ENCODE data around the gene PSMA7.
"Not testable (repeated sequence)": the region's sequence is repeated elsewhere in the genome, so short reads cannot be mapped to it uniquely, and the experiment has no call there.

The PSMA7 gene

DNA sequence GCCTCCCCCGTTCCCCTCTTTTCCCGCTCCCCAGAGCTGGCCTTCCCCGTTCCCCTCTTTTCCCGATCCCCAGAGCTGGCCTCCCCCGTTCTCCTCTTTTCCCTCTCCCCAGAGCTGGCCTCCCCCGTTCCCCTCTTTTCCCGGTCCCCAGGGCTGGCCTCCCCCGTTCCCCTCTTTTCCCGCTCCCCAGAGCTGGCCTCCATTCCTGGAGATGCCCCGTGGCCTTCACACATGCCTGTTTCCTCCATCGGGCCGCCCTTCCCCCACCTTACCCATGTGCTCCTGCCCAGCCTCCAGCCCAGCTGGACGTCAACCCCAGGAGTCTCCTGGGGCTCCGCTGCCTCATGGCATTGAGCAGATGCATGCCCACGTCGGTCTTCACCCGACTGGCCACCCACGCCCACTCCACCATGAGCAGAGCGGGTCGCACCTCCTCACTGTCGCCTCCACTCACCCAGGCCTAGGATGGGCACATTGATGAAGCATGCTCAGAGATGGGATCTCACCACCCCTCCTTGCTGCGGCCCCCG, 8.7 kb upstream of the PSMA7 start:
- no peak overlapping the region for H3K27ac ChIP-seq (ENCODE audit: insufficient read depth in 1 of 2, low read depth in 1 of 2, low read length in 2 of 2, poor library complexity in 1 of 2, severe bottlenecking in 2 of 2)
- CTCF ChIA-PET: interaction anchor here (1.0 kb wide), 1 partner anchor 13 kb away, joined by 3 read pairs; no protein-coding TSS in a partner anchor
- WGBS (ENCODE audit: insufficient coverage): 95% methylated on average over 20 of the region's 23 CpGs
- H3K27me3 ChIP-seq (replicated peaks in 2 of 5; ENCODE audit: control insufficient read depth in 4 of 5, insufficient read depth in 5 of 5, low read length in 4 of 5): no peaks in the 10 kb centered on the region
- H3K4me3 ChIP-seq (ENCODE audit: control insufficient read depth in 1 of 7, extremely low read depth in 1 of 7, insufficient read depth in 4 of 7, low read depth in 2 of 7, low read length in 6 of 7): no peak overlapping the region
- peaks cover 0 to 46% (median 17%) of the 10 kb centered on the region in 4 experiments for H3K36me3 ChIP-seq (ENCODE audit: control insufficient read depth in 4 of 4, insufficient read depth in 4 of 4, low read length in 3 of 4)
- POLR2A ChIA-PET: no interaction called here
- DNase-seq: no peak
- peaks cover 0 to 14% (median 8%) of the 10 kb centered on the region in 5 experiments for H3K9me3 ChIP-seq (ENCODE audit: control extremely low read depth in 1 of 5, control insufficient read depth in 4 of 5, insufficient read depth in 2 of 5, low read depth in 1 of 5, low read length in 4 of 5)
- H3K4me1 ChIP-seq (ENCODE audit: control extremely low read depth in 1 of 4, control insufficient read depth in 4 of 4, insufficient read depth in 4 of 4, low read length in 3 of 4): peaks cover 0 to 4% (median 2%) of the 10 kb centered on the region in 4 experiments

DNA sequence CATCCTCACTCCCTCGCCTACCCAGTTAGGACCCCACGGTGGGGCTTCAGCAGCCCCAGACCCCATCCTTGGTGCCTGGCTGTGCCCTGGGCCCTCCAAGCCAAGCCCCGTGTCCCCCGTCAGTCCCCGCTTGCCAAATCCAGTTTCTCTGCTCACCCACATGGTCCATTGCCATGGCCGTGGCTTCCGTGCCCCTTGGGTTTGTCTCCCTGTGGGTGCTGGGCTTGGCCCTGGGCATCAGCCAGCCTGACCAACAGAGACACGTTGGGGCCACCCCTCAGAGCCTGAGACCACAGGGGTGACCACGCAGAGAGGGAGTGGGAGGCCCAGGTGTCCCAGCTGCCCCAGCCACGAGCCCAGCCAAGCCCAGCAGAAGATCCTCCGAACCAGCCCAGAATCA, 8.0 kb upstream of the PSMA7 start:
- Histone ChIP-seq H3K27me3 (replicated peaks in 2 of 5; ENCODE audit: control insufficient read depth in 4 of 5, insufficient read depth in 5 of 5, low read length in 4 of 5) (no peaks in the 10 kb centered on the region), H3K9me3 (ENCODE audit: control extremely low read depth in 1 of 5, control insufficient read depth in 4 of 5, insufficient read depth in 2 of 5, low read depth in 1 of 5, low read length in 4 of 5) (peaks cover 0 to 14% (median 8%) of the 10 kb centered on the region in 5 experiments), H3K36me3 (ENCODE audit: control insufficient read depth in 4 of 4, insufficient read depth in 4 of 4, low read length in 3 of 4) (peaks cover 0 to 47% (median 18%) of the 10 kb centered on the region in 4 experiments), H3K4me1 (ENCODE audit: control extremely low read depth in 1 of 4, control insufficient read depth in 4 of 4, insufficient read depth in 4 of 4, low read length in 3 of 4) (no peaks in the 10 kb centered on the region), H3K27ac (ENCODE audit: insufficient read depth in 1 of 2, low read depth in 1 of 2, low read length in 2 of 2, poor library complexity in 1 of 2, severe bottlenecking in 2 of 2) (no peak overlapping the region), H3K4me3 (ENCODE audit: control insufficient read depth in 1 of 7, extremely low read depth in 1 of 7, insufficient read depth in 4 of 7, low read depth in 2 of 7, low read length in 6 of 7) (no peak overlapping the region)
- DNase-seq: no peak
- WGBS (ENCODE audit: insufficient coverage): 95% methylated on average over 9 of the region's 11 CpGs
- POLR2A ChIA-PET: no interaction called here
- CTCF ChIA-PET: no interaction called here

DNA sequence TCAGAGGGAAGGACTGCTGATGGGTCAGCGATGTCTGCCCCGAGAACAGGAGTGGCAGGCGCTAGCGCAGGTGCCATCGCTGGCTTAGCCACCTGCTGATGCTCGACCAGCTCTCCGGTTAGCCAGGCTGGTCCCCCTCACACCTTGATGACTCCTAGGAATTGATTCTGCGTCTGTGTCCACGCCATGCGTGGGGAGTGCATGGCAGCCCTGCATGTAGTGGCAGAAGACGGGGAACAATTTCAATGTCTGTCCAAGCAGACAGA, 7.0 kb upstream of the PSMA7 start:
- peaks cover 0 to 50% (median 20%) of the 10 kb centered on the region in 4 experiments for H3K36me3 ChIP-seq (ENCODE audit: control insufficient read depth in 4 of 4, insufficient read depth in 4 of 4, low read length in 3 of 4)
- DNase-seq: no peak
- 98% methylated on average over 11 of the region's 11 CpGs for WGBS (ENCODE audit: insufficient coverage)
- H3K27me3 ChIP-seq (replicated peaks in 2 of 5; ENCODE audit: control insufficient read depth in 4 of 5, insufficient read depth in 5 of 5, low read length in 4 of 5): no peaks in the 10 kb centered on the region
- H3K27ac ChIP-seq (ENCODE audit: insufficient read depth in 1 of 2, low read depth in 1 of 2, low read length in 2 of 2, poor library complexity in 1 of 2, severe bottlenecking in 2 of 2): no peak overlapping the region
- POLR2A ChIA-PET: no interaction called here
- no peak overlapping the region for H3K4me3 ChIP-seq (ENCODE audit: control insufficient read depth in 1 of 7, extremely low read depth in 1 of 7, insufficient read depth in 4 of 7, low read depth in 2 of 7, low read length in 6 of 7)
- peaks cover 0 to 14% (median 8%) of the 10 kb centered on the region in 5 experiments for H3K9me3 ChIP-seq (ENCODE audit: control extremely low read depth in 1 of 5, control insufficient read depth in 4 of 5, insufficient read depth in 2 of 5, low read depth in 1 of 5, low read length in 4 of 5)
- CTCF ChIA-PET: interaction anchor here (1.3 kb wide), 1 partner anchor 38 kb away, joined by 3 read pairs; no protein-coding TSS in a partner anchor
- H3K4me1 ChIP-seq (ENCODE audit: control extremely low read depth in 1 of 4, control insufficient read depth in 4 of 4, insufficient read depth in 4 of 4, low read length in 3 of 4): peaks cover 0 to 5% (median 0%) of the 10 kb centered on the region in 4 experiments

DNA sequence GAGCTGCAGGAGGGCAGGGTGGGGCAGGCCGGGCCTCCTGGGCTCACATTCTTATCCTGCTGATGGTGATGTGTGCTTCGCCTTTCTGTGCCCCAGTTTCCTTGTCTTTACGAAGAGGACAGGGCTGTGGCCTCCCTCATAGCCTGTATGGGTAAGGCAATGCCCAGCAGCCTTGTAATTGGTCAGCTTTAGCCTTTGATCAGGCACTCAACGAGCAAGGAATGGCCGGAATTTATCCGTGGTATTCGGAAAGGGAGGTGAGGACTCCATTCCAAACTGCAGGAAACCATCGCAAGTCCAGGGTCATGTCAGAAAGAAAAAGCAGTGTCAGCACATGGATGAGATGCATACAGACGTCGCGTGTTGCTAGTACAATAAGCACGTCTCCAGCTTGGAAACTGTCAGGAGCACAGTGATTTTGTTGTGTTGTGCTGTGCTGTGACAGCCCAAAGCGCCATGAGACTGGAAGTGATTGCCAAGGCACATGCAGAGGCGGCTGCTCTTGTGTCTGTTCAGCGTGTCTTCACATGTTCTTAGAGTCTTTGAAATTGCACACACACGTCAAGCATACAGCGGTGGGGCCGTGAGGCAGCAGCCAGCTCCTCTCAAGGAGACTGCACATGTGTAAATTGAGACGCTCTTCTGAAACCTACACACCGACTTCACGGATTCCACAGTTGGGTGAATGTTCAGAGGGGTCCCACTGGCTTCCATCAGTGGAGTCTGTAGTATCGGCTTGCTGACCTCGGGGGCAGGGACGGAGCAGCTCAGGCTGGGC, 6.5 kb upstream of the PSMA7 start:
- Histone ChIP-seq H3K27me3 (replicated peaks in 2 of 5; ENCODE audit: control insufficient read depth in 4 of 5, insufficient read depth in 5 of 5, low read length in 4 of 5) (no peaks in the 10 kb centered on the region), H3K27ac (ENCODE audit: insufficient read depth in 1 of 2, low read depth in 1 of 2, low read length in 2 of 2, poor library complexity in 1 of 2, severe bottlenecking in 2 of 2) (no peak overlapping the region), H3K4me1 (ENCODE audit: control extremely low read depth in 1 of 4, control insufficient read depth in 4 of 4, insufficient read depth in 4 of 4, low read length in 3 of 4) (peaks cover 4 to 10% (median 5%) of the 10 kb centered on the region in 4 experiments), H3K36me3 (ENCODE audit: control insufficient read depth in 4 of 4, insufficient read depth in 4 of 4, low read length in 3 of 4) (peaks cover 0 to 50% (median 20%) of the 10 kb centered on the region in 4 experiments), H3K9me3 (ENCODE audit: control extremely low read depth in 1 of 5, control insufficient read depth in 4 of 5, insufficient read depth in 2 of 5, low read depth in 1 of 5, low read length in 4 of 5) (peaks cover 0 to 14% (median 8%) of the 10 kb centered on the region in 5 experiments), H3K4me3 (ENCODE audit: control insufficient read depth in 1 of 7, extremely low read depth in 1 of 7, insufficient read depth in 4 of 7, low read depth in 2 of 7, low read length in 6 of 7) (no peak overlapping the region)
- ChIA-PET CTCF (interaction anchor here (1.3 kb wide), 1 partner anchor 38 kb away, joined by 3 read pairs; no protein-coding TSS in a partner anchor), POLR2A (no interaction called here)
- DNase-seq: no peak
- WGBS (ENCODE audit: insufficient coverage): 96% methylated on average over 24 of the region's 24 CpGs

DNA sequence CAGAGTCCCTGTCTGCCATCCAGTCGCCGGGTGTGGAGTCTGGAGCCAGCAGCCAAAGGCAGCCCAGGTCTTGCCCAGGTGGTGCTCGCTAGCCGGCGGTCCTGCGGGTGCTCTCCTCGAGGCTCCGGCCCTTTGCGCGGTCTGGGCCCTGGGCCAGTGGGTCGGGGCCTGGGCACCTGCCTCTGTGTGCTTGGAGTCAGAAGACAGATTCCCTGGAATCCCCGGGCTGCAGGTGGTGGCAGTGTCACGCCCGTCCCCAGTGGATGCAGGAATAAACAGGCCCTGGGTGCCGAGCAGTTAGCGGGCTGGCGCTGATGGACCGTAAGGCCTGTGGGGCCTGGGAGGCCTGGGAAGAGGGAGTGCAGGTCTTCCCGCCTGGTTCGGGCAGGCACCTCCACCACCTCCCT, 5.7 kb upstream of the PSMA7 start:
- H3K4me1 ChIP-seq (ENCODE audit: control extremely low read depth in 1 of 4, control insufficient read depth in 4 of 4, insufficient read depth in 4 of 4, low read length in 3 of 4): peaks cover 7 to 14% (median 9%) of the 10 kb centered on the region in 4 experiments
- WGBS (ENCODE audit: insufficient coverage): over 99% methylated on average over 16 of the region's 20 CpGs
- peaks cover 0 to 14% (median 8%) of the 10 kb centered on the region in 5 experiments for H3K9me3 ChIP-seq (ENCODE audit: control extremely low read depth in 1 of 5, control insufficient read depth in 4 of 5, insufficient read depth in 2 of 5, low read depth in 1 of 5, low read length in 4 of 5)
- no peaks in the 10 kb centered on the region for H3K27me3 ChIP-seq (replicated peaks in 2 of 5; ENCODE audit: control insufficient read depth in 4 of 5, insufficient read depth in 5 of 5, low read length in 4 of 5)
- peaks cover 0 to 42% (median 18%) of the 10 kb centered on the region in 4 experiments for H3K36me3 ChIP-seq (ENCODE audit: control insufficient read depth in 4 of 4, insufficient read depth in 4 of 4, low read length in 3 of 4)
- no peak overlapping the region for H3K27ac ChIP-seq (ENCODE audit: insufficient read depth in 1 of 2, low read depth in 1 of 2, low read length in 2 of 2, poor library complexity in 1 of 2, severe bottlenecking in 2 of 2)
- DNase-seq: no peak
- H3K4me3 ChIP-seq (ENCODE audit: control insufficient read depth in 1 of 7, extremely low read depth in 1 of 7, insufficient read depth in 4 of 7, low read depth in 2 of 7, low read length in 6 of 7): no peak overlapping the region
- CTCF ChIA-PET: no interaction called here
- POLR2A ChIA-PET: no interaction called here

DNA sequence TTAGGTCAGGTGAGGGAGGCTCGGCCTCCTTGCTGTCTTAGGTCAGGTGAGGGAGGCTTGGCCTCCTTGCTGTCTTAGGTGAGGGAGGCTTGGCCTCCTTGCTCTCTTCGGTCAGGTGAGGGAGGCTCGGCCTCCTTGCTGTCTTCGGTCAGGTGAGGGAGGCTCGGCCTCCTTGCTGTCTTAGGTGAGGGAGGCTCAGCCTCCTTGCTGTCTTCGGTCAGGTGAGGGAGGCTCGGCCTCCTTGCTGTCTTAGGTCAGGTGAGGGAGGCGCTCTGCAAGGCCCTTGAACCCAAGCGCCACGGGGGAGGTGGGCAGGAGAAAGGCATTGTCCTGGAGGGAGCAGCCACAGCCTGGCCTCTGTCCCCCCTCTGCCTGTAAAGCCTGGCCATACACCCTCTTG, 5.2 kb upstream of the PSMA7 start:
- H3K4me3 ChIP-seq (ENCODE audit: control insufficient read depth in 1 of 7, extremely low read depth in 1 of 7, insufficient read depth in 4 of 7, low read depth in 2 of 7, low read length in 6 of 7); H3K27me3 ChIP-seq (replicated peaks in 2 of 5; ENCODE audit: control insufficient read depth in 4 of 5, insufficient read depth in 5 of 5, low read length in 4 of 5): not testable (repeated sequence)
- CTCF ChIA-PET: interaction anchor here (1.6 kb wide), 1 partner anchor 8 kb away, joined by 7 read pairs; no protein-coding TSS in a partner anchor

DNA sequence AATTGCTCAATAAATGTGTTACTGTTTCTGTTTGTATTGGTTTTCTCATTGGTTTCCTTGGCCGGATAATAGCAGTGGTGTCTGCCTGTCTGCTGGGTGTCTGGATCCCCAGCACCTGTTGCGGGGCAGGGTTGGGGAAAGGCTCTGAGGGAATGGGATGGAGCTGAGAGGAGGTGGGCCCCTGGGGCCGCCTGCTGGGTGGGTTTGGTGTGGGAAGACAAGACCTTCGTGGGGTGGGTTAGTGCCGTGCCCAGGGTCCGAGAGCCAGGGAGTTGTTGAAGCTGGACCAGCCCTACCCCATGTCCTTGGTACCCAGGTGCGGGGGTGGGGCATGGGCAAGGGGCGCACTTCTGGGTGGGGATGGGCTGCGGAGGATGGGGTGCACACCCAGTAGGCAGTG, 4.3 kb upstream of the PSMA7 start:
- H3K9me3 ChIP-seq (ENCODE audit: control extremely low read depth in 1 of 5, control insufficient read depth in 4 of 5, insufficient read depth in 2 of 5, low read depth in 1 of 5, low read length in 4 of 5): peaks cover 0 to 4% (median 3%) of the 10 kb centered on the region in 5 experiments
- no peak overlapping the region for H3K27ac ChIP-seq (ENCODE audit: insufficient read depth in 1 of 2, low read depth in 1 of 2, low read length in 2 of 2, poor library complexity in 1 of 2, severe bottlenecking in 2 of 2)
- H3K4me1 ChIP-seq (ENCODE audit: control extremely low read depth in 1 of 4, control insufficient read depth in 4 of 4, insufficient read depth in 4 of 4, low read length in 3 of 4): peaks cover 7 to 14% (median 10%) of the 10 kb centered on the region in 4 experiments
- H3K36me3 ChIP-seq (ENCODE audit: control insufficient read depth in 4 of 4, insufficient read depth in 4 of 4, low read length in 3 of 4): peaks cover 0 to 30% (median 7%) of the 10 kb centered on the region in 4 experiments
- no peak overlapping the region for H3K4me3 ChIP-seq (ENCODE audit: control insufficient read depth in 1 of 7, extremely low read depth in 1 of 7, insufficient read depth in 4 of 7, low read depth in 2 of 7, low read length in 6 of 7)
- WGBS (ENCODE audit: insufficient coverage): 96% methylated on average over 4 of the region's 9 CpGs
- H3K27me3 ChIP-seq (replicated peaks in 2 of 5; ENCODE audit: control insufficient read depth in 4 of 5, insufficient read depth in 5 of 5, low read length in 4 of 5): no peaks in the 10 kb centered on the region
- CTCF ChIA-PET: interaction anchor here (1.6 kb wide), 1 partner anchor 9 kb away, joined by 7 read pairs; no protein-coding TSS in a partner anchor
- POLR2A ChIA-PET: interaction anchor here (0.8 to 1.0 kb wide), 2 partner anchors 26 to 81 kb away, joined by 3 to 4 read pairs; no protein-coding TSS in a partner anchor
- DNase-seq: no peak

More for the DNA sequence above, 5.2 kb upstream of the PSMA7 start:
- Histone ChIP-seq H3K9me3 (ENCODE audit: control extremely low read depth in 1 of 5, control insufficient read depth in 4 of 5, insufficient read depth in 2 of 5, low read depth in 1 of 5, low read length in 4 of 5) (peaks cover 0 to 12% (median 8%) of the 10 kb centered on the region in 5 experiments), H3K4me1 (ENCODE audit: control extremely low read depth in 1 of 4, control insufficient read depth in 4 of 4, insufficient read depth in 4 of 4, low read length in 3 of 4) (peaks cover 7 to 14% (median 9%) of the 10 kb centered on the region in 4 experiments), H3K36me3 (ENCODE audit: control insufficient read depth in 4 of 4, insufficient read depth in 4 of 4, low read length in 3 of 4) (peaks cover 0 to 37% (median 15%) of the 10 kb centered on the region in 4 experiments)
- DNase-seq; H3K27ac ChIP-seq (ENCODE audit: insufficient read depth in 1 of 2, low read depth in 1 of 2, low read length in 2 of 2, poor library complexity in 1 of 2, severe bottlenecking in 2 of 2): not testable (repeated sequence)
- 96% methylated on average over 9 of the region's 10 CpGs for whole genome bisulfite sequencing (ENCODE audit: insufficient coverage)
- POLR2A ChIA-PET: interaction anchor here (0.8 kb wide), 1 partner anchor 27 kb away, joined by 3 read pairs; no protein-coding TSS in a partner anchor

All from common myeloid progenitor, CD34-positive (primary cell).